ENCODE measurements around the gene STRADA.

DNA sequence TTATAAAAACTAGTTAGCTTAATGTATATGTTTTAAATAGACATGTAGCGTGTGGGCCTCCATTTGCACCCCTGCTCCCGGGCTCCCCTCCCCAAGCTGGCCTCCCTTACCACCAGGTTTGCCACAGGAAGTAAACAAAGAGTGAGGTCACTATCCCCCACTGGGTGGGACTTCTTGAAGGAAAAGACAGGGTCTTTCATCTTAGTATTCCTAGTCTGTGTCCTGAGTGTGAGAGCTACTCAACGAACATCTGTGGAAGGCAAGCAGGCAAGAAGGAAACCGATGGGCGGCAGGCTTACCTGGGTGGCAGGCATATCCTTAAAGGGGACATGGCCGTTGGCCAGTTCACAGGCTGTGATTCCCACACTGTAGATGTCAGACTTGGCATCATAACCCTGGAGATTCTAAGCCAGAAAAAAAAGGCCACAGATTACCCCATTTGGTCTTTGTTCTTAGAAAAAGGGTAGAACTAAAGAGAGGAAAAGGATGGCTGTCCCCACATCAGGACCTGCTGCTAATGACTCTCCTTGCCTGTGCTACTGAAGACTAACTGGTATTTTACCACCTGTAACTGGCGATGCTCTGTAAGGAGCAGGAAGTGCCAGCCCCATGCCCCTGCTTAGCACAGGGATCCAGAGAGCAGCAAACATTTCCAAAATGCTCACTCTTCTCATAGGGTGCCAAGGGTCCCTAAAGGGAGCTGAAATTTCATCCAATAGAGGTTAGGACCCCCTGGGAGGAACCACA is 35.1 kb downstream of the STRADA start:
- TF ChIP-seq, protein P1, sequence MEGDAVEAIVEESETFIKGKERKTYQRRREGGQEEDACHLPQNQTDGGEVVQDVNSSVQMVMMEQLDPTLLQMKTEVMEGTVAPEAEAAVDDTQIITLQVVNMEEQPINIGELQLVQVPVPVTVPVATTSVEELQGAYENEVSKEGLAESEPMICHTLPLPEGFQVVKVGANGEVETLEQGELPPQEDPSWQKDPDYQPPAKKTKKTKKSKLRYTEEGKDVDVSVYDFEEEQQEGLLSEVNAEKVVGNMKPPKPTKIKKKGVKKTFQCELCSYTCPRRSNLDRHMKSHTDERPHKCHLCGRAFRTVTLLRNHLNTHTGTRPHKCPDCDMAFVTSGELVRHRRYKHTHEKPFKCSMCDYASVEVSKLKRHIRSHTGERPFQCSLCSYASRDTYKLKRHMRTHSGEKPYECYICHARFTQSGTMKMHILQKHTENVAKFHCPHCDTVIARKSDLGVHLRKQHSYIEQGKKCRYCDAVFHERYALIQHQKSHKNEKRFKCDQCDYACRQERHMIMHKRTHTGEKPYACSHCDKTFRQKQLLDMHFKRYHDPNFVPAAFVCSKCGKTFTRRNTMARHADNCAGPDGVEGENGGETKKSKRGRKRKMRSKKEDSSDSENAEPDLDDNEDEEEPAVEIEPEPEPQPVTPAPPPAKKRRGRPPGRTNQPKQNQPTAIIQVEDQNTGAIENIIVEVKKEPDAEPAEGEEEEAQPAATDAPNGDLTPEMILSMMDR (IDR thresholded peaks at IDR 0.05; ENCODE audit: extremely low read depth in 1 of 2, insufficient read depth in 1 of 2, low read depth in 1 of 2, low read length in 2 of 2): no peak
- TF ChIP-seq EZH2 (IDR thresholded peaks at IDR 0.05; ENCODE audit: borderline replicate concordance, low read depth, low read length, severe bottlenecking) (no peak), POLR2AphosphoS5 (IDR thresholded peaks at IDR 0.05; ENCODE audit: insufficient read depth, low read depth, low read length) (no peak), POLR2A (IDR thresholded peaks at IDR 0.05; ENCODE audit: low read depth, low read length) (no peak), GATA2 (IDR thresholded peaks at IDR 0.05; ENCODE audit: insufficient read depth, insufficient read length, low read depth, low read length) (no peak), MYC (IDR thresholded peaks at IDR 0.05; ENCODE audit: low read depth, low read length) (no peak), JUN (IDR thresholded peaks at IDR 0.05; ENCODE audit: borderline replicate concordance, insufficient read depth, insufficient read length, low read depth) (no peak), FOS (IDR thresholded peaks at IDR 0.05; ENCODE audit: borderline replicate concordance, insufficient read depth, low read length) (no peak)
- TF ChIP-seq, protein P2, sequence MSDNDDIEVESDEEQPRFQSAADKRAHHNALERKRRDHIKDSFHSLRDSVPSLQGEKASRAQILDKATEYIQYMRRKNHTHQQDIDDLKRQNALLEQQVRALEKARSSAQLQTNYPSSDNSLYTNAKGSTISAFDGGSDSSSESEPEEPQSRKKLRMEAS (IDR thresholded peaks at IDR 0.05; ENCODE audit: insufficient read depth, insufficient read length): no peak

Measured in endothelial cell of umbilical vein (primary cell).